Lung (tissue), 12 donors: Measurements from ENCODE around the gene PRKN. TPM values are rescaled to one million over a fixed set of nuclear protein-coding genes. Genes with fewer than 3 reads are reported as not detected.
A peak's percentile ranks its signal among the peaks of the same experiment; 100 is the strongest.

Experiments used
- ATAC-seq: fragments of 200-7000 bp; cut with Tn5 transposase; one replicate; pipeline ENCODE4 v1.9.1; 2020; ENCODE audit warnings: moderate number of reproducible peaks; ENCODE audit not compliant: insufficient read depth, low FRiP score
- DNase-seq, 3 donors: peaks; one replicate each; pipeline ENCODE4 v3.0.0-alpha.2; 2013 to 2017
- H3K27ac ChIP-seq, 2 donors: one replicate each; pipeline ENCODE4 v1.5.1; 2013; ENCODE audit warnings: mild to moderate bottlenecking in 2 of 2, moderate library complexity in 2 of 2, control low read depth in 1 of 2, inconsistent platforms in 1 of 2, low read depth in 1 of 2, low read length in 1 of 2
- H3K27me3 ChIP-seq, 3 donors: one replicate each; pipeline ENCODE4 v1.5.1; 2013; ENCODE audit warnings: low read length in 2 of 3; ENCODE audit not compliant: control insufficient read depth in 3 of 3, insufficient read depth in 3 of 3
- H3K36me3 ChIP-seq, 4 donors: one replicate each; pipeline ENCODE4 v1.5.1; 2013; ENCODE audit warnings: low read length in 4 of 4, mild to moderate bottlenecking in 1 of 4, moderate library complexity in 1 of 4; ENCODE audit not compliant: control insufficient read depth in 4 of 4, insufficient read depth in 4 of 4
- H3K4me1 ChIP-seq, 5 donors: one replicate each; pipeline ENCODE4 v1.5.1; 2013; ENCODE audit warnings: low read length in 5 of 5, mild to moderate bottlenecking in 2 of 5, moderate library complexity in 1 of 5; ENCODE audit not compliant: control insufficient read depth in 5 of 5, insufficient read depth in 5 of 5
- H3K4me3 ChIP-seq: one replicate; pipeline ENCODE4 v1.5.1; 2013; ENCODE audit warnings: mild to moderate bottlenecking, control low read depth, moderate library complexity
- H3K9ac ChIP-seq, 2 donors: one replicate each; pipeline ENCODE4 v1.5.1; 2013; ENCODE audit warnings: low read length in 2 of 2, control low read depth in 1 of 2; ENCODE audit not compliant: insufficient read depth in 1 of 2
- H3K9me3 ChIP-seq, 4 donors: one replicate each; pipeline ENCODE4 v1.5.1; 2013; ENCODE audit warnings: low read length in 3 of 4, mild to moderate bottlenecking in 1 of 4, moderate library complexity in 1 of 4; ENCODE audit not compliant: control insufficient read depth in 4 of 4, insufficient read depth in 3 of 4
- WGBS, 2 donors: extraction: QIAGEN DNeasy Blood & Tissue Kit; methylation state at CpG; one replicate each; pipeline ENCODE4 v1.1.7; 2013; 5-methylcytosine and 5-hydroxymethylcytosine counted together
- polyA plus RNA-seq, 2 donors: library from polyadenylated mRNA; stranded (reverse); fragments of 200-250 nt; gene quantifications; one replicate each; pipeline ENCODE4 v1.2.1, GENCODE V29; 2013
- total RNA-seq, 2 donors: library from RNA; depleted of rRNA in 1 of 2; stranded (reverse); fragments of >200 nt in 1 of 2; gene quantifications; one replicate each; pipeline ENCODE4 v1.2.1, GENCODE V29; 2014 to 2021
- TF ChIP-seq, protein P1 (sequence below): IDR thresholded peaks from 2 replicates; pipeline ENCODE4 v1.5.1; 2012; ENCODE audit warnings: mild to moderate bottlenecking; ENCODE audit errors: control extremely low read depth, extremely low read depth
- donor health status: control.
- donor health status: control.
- donor health status: Bipolar disorder and iron deficiency.
- donor health status: healthy.
- donor health status: DM: yes; HTN: yes; CAD: no.

The PRKN gene
- total and polyA plus RNA-seq, 4 donors, result 0.27 to 11.2 (median 3.1) TPM

GRCh38 chr6:161481786-161482516 lies 1245.6 kb downstream of the PRKN start:
- Histone ChIP-seq H3K4me1 (peaks cover 0 to 6% (median 0%) of the 10 kb centered on the region in 5 donors), H3K27ac (no peak overlapping the region), H3K36me3 (no peaks in the 10 kb centered on the region), H3K9ac (no peak overlapping the region), H3K27me3 (no peaks in the 10 kb centered on the region), H3K9me3 (no peaks in the 10 kb centered on the region), H3K4me3 (no peak overlapping the region)
- 67 to 79% methylated on average over 3 of the region's 3 CpGs for WGBS, 2 donors
- ATAC-seq (no peak), DNase-seq (peak in 2 of 3 donors; percentile 31 to 36)
- TF ChIP-seq, protein P1, sequence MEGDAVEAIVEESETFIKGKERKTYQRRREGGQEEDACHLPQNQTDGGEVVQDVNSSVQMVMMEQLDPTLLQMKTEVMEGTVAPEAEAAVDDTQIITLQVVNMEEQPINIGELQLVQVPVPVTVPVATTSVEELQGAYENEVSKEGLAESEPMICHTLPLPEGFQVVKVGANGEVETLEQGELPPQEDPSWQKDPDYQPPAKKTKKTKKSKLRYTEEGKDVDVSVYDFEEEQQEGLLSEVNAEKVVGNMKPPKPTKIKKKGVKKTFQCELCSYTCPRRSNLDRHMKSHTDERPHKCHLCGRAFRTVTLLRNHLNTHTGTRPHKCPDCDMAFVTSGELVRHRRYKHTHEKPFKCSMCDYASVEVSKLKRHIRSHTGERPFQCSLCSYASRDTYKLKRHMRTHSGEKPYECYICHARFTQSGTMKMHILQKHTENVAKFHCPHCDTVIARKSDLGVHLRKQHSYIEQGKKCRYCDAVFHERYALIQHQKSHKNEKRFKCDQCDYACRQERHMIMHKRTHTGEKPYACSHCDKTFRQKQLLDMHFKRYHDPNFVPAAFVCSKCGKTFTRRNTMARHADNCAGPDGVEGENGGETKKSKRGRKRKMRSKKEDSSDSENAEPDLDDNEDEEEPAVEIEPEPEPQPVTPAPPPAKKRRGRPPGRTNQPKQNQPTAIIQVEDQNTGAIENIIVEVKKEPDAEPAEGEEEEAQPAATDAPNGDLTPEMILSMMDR, result no peak

- TF ChIP-seq, protein P1, result no peak
- Histone ChIP-seq H3K27ac (no peak overlapping the region), H3K4me1 (peaks cover 0 to 6% (median 0%) of the 10 kb centered on the region in 5 donors), H3K36me3 (no peaks in the 10 kb centered on the region), H3K27me3 (no peaks in the 10 kb centered on the region), H3K9ac (no peak overlapping the region), H3K4me3 (no peak overlapping the region), H3K9me3 (no peaks in the 10 kb centered on the region)
- DNase-seq, result no peak
- ATAC-seq, result no peak
- 85 to 86% methylated on average over 12 of the region's 12 CpGs for WGBS, 2 donors
Measured at GRCh38 chr6:161480421-161481155, 1247.0 kb downstream of the PRKN start.

DNA sequence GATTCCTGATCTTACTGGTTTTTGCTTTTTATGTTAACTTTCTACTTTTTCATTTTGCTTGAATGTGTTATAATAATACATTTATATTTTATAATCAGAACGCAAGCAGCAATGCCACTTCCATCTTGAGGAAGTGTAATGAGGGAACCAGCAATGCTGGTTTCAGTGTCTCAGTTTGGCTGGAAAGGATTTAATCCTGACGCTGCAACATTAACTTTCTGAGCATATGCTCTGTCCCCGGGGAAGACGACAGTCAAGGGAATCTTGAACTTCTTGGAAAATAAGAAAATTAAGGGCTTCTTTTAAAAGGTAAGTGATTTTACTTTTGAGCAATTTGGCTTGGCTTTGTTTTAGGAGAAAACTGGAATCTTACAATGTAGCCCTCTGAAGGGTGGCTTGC lies 1248.2 kb downstream of the PRKN start:
- H3K4me3 ChIP-seq, result no peak overlapping the region
- no peak overlapping the region for H3K9ac ChIP-seq
- no peaks in the 10 kb centered on the region for H3K36me3 ChIP-seq
- H3K9me3 ChIP-seq, result no peaks in the 10 kb centered on the region
- 95 to 96% methylated on average over 4 of the region's 4 CpGs for WGBS, 2 donors
- DNase-seq (no peak), ATAC-seq (no peak)
- H3K27ac ChIP-seq, result no peak overlapping the region
- peaks cover 0 to 6% (median 0%) of the 10 kb centered on the region in 5 donors for H3K4me1 ChIP-seq
- TF ChIP-seq, protein P1, result no peak
- no peaks in the 10 kb centered on the region for H3K27me3 ChIP-seq
